SK-N-SH treated with all-trans-retinoic acid at 6 μM for 48 hours (cell line): ENCODE results near the gene ARSJ.
"Not testable (repeated sequence)": the region's sequence is repeated elsewhere in the genome, so short reads cannot be mapped to it uniquely, and the experiment has no call there.

Source experiments
- ATAC-seq: fragments of 200-7000 bp; cut with Tn5 transposase; 3 replicates; pipeline ENCODE4 v1.9.1; 2020; ENCODE audit warnings: mild to moderate bottlenecking, moderate library complexity
- CREB5 ChIP-seq: fragments of 250-450 bp; sonication (Bioruptor Pico); IDR thresholded peaks from 2 replicates; pipeline ENCODE4 v1.5.1; 2020; ENCODE audit warnings: low read depth, mild to moderate bottlenecking, moderate library complexity
- CSRNP3 ChIP-seq: fragments of 250-450 bp; sonication (Bioruptor Pico); IDR thresholded peaks from 2 replicates; pipeline ENCODE4 v1.5.1; 2021; ENCODE audit warnings: mild to moderate bottlenecking, moderate library complexity
- GLIS3 ChIP-seq: fragments of 250-450 bp; sonication (Bioruptor Pico); IDR thresholded peaks from 2 replicates; pipeline ENCODE4 v1.5.0; 2020; ENCODE audit warnings: mild to moderate bottlenecking, moderate library complexity
- ISL1 ChIP-seq: fragments of 250-450 bp; sonication (Bioruptor Pico); IDR thresholded peaks from 2 replicates; pipeline ENCODE4 v2.1.2; 2022; ENCODE audit warnings: mild to moderate bottlenecking, moderate library complexity
- OSR1 ChIP-seq: fragments of 250-450 bp; sonication (Bioruptor Pico); IDR thresholded peaks from 2 replicates; pipeline ENCODE4 v1.8.0; 2022; ENCODE audit warnings: moderate library complexity, mild to moderate bottlenecking, inconsistent platforms
- PATZ1 ChIP-seq: fragments of 250-450 bp; sonication (Bioruptor Pico); IDR thresholded peaks from 2 replicates; pipeline ENCODE4 v1.8.0; 2020; ENCODE audit warnings: mild to moderate bottlenecking, moderate library complexity, borderline replicate concordance
- POU6F1 ChIP-seq: fragments of 250-450 bp; sonication (Bioruptor Pico); IDR thresholded peaks from 2 replicates; pipeline ENCODE4 v1.8.0; 2021; ENCODE audit warnings: low read depth, mild to moderate bottlenecking, moderate library complexity, borderline replicate concordance
- PPARA ChIP-seq: fragments of 250-450 bp; sonication (Bioruptor Pico); IDR thresholded peaks from 2 replicates; pipeline ENCODE4 v1.5.0; 2020; ENCODE audit warnings: mild to moderate bottlenecking, borderline replicate concordance
- RARB ChIP-seq: fragments of 250-450 bp; sonication (Bioruptor Pico); IDR thresholded peaks from 2 replicates; pipeline ENCODE4 v1.8.0; 2021; ENCODE audit warnings: mild to moderate bottlenecking, moderate library complexity
- TOX ChIP-seq: fragments of 250-450 bp; sonication (Bioruptor Pico); IDR thresholded peaks from 2 replicates; pipeline ENCODE4 v1.8.0; 2021; ENCODE audit warnings: mild to moderate bottlenecking, moderate library complexity, borderline replicate concordance
- TSHZ2 ChIP-seq: fragments of 250-450 bp; sonication (Bioruptor Pico); IDR thresholded peaks from 2 replicates; pipeline ENCODE4 v1.5.0; 2020; ENCODE audit warnings: mild to moderate bottlenecking, moderate library complexity
- ZC3H10 ChIP-seq: fragments of 250-450 bp; sonication (Bioruptor Pico); IDR thresholded peaks from 2 replicates; pipeline ENCODE4 v1.5.1; 2021; ENCODE audit warnings: mild to moderate bottlenecking, moderate library complexity
- ZFP3 ChIP-seq: fragments of 250-450 bp; sonication (Bioruptor Pico); IDR thresholded peaks from 2 replicates; pipeline ENCODE4 v1.5.0; 2020; ENCODE audit warnings: mild to moderate bottlenecking, moderate library complexity
- ZNF565 ChIP-seq: fragments of 450-650 bp; formaldehyde crosslinking; conservative IDR thresholded peaks from 2 replicates; pipeline ENCODE4 v1.5.0; 2020; ENCODE audit warnings: low read depth, mild to moderate bottlenecking, moderate library complexity

The ARSJ gene

DNA sequence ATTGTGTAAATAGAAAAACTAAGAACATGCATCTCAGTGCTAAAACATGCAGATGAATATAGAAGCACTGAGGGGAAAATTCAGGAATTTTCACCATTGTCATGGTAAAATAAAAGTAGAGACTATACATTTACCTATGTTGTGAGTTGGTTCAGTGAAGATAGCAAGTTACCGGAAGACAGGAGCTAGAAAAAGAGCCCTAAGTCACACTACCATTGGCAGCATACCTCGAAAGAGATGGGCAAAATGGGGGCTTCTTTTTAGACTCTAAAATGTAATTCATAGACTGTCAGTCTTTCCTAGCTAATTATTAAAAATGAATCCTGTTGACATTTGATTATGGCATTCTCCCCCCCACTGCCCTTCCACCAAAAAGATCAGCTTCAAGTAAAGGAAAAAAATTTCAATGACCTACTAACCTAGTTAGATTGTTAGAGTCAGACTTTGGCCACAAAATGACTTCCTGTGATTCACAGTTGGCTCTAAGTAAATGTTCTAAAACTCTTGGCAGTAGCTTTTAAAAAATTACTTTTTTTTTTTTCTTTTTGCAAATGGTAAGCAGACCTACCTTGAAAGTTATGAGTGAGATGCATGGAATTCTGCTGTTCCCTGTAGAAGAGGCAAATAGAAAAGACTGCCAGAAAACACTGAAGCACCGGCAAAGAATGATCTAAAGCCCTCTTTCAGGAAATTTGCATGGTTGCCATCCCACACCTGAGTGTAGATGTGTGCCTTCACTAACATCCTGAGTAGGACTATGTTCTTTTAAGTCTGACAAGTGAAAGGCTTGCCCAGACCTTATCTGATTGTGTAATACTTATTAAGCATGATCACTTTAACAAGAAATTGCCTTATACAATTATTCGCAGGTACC lies 26.4 kb upstream of the ARSJ start:
- ATAC-seq, result peak; percentile 91
- TF ChIP-seq ISL1 (CRISPR knock-in tag), result peak; percentile 83
- no peak for TF ChIP-seq PATZ1

DNA sequence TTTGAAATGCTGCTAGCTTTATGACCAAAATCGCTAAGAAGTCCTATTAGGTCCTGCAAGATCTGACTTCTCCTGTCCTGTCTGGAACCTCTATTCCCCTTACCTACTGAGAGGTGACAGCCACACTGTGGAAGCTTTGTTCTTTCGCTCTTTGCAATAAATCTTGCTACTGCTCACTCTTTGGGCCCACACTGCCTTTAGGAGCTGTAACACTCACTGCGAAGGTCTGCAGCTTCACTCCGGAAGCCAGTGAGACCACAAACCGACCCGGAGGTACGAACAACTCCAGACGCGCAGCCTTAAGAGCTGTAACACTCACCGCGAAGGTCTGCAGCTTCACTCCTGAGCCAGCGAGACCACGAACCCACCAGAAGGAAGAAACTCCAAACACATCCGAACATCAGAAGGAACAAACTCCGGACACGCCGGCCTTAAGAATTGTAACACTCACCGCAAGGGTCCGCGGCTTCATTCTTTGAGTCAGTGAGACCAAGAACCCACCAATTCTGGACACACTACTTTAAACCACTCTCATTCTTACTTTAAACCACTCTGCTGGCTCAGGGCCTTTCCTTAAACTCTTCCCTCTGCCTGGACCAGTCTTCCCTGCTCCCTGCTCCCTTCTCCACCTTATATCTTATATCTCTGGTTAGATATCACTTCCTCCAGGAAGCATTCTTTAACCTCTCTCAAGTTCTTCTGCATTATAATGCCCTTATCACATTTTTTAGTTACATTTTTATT lies 25.2 kb upstream of the ARSJ start:
- ATAC-seq, result not testable (repeated sequence)

DNA sequence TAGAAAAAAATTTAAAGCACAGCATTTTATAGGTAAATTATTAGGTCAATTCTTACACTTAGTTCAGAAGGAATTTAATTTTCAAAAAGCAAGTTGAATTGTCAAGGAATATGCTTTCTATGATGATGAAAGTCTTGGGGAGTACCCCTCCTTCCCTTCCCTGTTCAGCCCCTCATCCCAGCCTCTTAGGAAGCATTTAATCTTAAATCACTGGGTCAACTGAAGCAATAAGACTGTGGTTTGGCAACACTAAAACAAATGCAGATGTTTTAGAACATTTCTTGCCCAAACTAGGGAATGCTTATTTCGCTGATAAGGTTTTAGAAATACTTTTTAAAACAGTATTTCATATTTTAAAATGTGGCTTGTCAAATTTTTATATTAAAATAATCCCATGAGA lies 19.1 kb upstream of the ARSJ start:
- no peak for ATAC-seq
- TF ChIP-seq ISL1 (CRISPR knock-in tag) (no peak), CREB5 (CRISPR knock-in tag) (no peak), ZFP3 (CRISPR knock-in tag) (no peak), TOX (CRISPR knock-in tag) (no peak), ZNF565 (CRISPR knock-in tag) (no peak), ZC3H10 (CRISPR knock-in tag) (no peak), PPARA (CRISPR knock-in tag) (no peak), OSR1 (CRISPR knock-in tag) (no peak), RARB (CRISPR knock-in tag) (no peak), CSRNP3 (CRISPR knock-in tag) (no peak), GLIS3 (CRISPR knock-in tag) (no peak), TSHZ2 (CRISPR knock-in tag) (no peak), POU6F1 (no peak)

DNA sequence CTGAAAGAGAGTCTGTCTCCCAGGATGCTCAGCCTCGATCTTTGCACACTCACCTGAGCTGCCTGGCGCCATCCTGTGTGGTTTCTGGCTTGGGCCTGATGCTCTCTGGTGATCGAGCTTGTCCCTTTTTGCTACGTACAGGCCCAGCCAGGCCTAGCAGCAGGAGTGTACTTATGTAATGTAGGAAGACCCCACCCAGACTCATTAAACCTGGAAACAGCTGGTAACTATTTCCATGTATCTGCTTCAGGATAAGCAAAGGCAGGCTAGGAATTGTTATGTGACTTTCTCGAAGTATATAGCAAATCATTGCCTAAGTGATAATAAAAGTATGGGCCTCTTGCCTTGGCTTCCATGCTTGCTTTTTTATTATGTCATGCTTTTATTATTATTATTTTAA lies 18.6 kb upstream of the ARSJ start:
- ATAC-seq, result no peak
- TF ChIP-seq POU6F1 (no peak), TOX (CRISPR knock-in tag) (no peak), ZFP3 (CRISPR knock-in tag) (no peak)
